GM19438 (cell line): ENCODE results near the gene PAX8.

ENCODE experiments used
- ATAC-seq: cut with Tn5 transposase; IDR thresholded peaks from one replicate; pipeline ENCODE4 v1.9.1; 2021; ENCODE audit warnings: low read depth; ENCODE audit not compliant: unreplicated experiment

The PAX8 gene

DNA sequence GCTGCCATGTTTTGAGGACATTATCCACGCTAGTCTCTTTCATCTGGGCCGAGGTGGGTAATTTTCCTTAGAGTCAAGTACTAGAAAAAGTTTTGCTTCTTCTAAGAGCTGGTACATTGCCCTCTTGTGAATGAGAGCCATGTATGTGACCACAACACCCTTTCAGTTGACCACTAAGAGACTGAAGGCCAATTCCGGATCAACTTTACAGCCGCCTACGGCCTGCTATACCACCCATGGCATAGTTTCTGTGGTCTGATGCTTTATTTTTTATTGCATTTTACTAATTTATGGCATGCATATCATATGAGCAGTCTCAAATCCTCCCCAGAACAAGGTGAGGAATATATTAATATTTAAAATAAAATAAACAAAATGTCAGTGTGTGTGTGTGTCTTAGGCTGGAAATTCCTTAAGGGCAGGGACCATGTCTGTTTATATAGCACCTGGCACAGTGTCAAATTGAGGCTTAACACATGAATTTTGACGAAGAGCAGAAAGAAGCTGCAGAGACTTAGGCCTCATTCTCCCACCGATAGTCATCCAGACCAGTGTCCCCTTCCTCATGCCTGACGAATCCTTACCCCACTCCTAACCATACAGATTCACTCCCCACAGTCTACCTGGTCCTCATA, 69.6 kb downstream of the PAX8 start:
- no peak for ATAC-seq

DNA sequence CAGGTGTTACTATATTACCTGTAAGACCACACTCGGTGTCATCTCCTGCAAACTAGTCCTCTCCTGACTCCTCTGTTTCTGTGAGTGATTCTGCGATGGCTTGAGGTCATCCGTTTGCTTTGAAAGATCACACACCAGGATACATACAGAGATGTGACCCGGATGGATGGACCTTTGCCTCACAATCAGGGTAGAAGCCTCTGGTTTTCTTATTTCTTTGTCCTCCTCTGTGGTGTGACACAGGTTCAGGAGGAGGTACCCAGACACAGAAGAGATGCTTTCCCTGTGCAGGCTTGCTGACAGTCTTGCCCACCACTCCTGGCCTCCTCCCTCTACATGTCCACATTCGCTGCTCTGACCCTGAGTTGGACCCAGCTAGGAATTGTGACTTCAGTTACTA, 70.3 kb downstream of the PAX8 start:
- ATAC-seq = no peak

GRCh38 chr2:113207021-113207420, 71.7 kb downstream of the PAX8 start:
- ATAC-seq = no peak

- ATAC-seq = no peak
Observed at GRCh38 chr2:113206251-113206650, 72.5 kb downstream of the PAX8 start.

DNA sequence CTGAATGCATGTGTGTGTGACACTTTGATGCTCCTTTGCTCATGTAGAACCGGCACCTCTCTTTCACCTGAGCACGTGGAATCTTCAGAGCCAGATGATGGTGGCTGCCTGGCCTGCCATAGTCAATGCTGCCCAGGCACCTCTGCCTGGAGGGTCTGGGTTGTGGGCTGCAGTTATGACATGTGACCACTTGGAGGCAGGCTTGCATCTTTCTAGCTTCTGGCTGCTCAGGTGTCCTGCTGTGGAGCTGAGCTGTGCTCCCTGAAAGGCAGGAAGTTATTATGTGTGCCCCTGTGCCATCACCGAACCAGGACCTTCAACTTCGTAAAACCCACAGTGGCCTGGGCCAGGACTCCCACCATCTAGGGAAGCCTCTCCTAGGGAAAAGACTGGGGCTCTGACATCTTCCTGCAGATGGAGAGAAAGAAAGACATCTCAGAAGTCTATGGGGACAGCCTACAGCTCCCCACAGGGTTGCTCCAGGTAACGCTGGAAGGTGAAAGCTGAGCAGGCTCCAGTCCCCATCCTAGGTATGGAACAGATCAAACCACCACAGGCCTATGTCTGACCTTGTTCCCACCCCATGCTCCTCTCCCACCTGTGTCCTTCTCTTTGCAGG, 74.7 kb downstream of the PAX8 start:
- peak; percentile 66 for ATAC-seq

- ATAC-seq = no peak
Observed at GRCh38 chr2:113203217-113203530, 75.5 kb downstream of the PAX8 start.

- ATAC-seq = no peak
Observed at GRCh38 chr2:113202305-113203216, 76.2 kb downstream of the PAX8 start.

- no peak for ATAC-seq
Observed at GRCh38 chr2:113201496-113202304, 77.0 kb downstream of the PAX8 start.

DNA sequence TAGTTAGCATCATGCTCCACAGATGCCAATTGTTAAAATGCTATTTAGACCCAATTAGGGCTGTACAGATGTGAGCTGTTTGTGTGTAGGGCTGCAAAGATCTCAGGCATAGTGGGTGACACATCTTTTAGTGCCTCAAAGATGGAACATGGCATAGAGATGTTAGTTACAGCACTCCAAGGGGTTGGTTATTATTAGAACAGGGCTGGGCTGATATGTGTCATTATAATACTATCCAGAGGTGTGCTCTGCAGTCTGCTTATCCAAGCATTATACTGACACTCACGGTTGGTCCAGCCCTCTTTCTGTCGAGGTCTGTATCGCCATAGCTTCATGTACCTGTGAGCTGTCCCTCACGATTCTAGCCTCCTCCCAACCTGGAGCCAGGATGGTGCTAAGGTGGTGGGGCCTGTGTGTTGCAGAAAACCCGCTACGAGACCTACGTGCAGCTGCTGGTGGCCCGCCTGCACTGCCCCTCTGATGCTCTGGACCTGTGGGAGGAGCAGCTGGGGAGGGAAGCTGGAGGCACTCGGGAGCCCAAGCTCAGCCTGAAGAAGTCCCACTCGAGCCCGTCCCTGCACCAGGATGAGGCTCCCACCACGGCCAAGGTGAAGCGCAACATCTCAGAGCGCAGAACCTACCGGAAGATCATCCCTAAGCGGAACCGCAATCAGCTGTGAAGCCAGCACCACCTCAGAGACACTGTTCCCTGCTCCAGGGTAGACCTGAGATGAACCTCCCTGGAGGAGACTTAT, 77.8 kb downstream of the PAX8 start:
- no peak for ATAC-seq

GRCh38 chr2:113200236-113200635, 78.5 kb downstream of the PAX8 start:
- ATAC-seq = no peak

- ATAC-seq = peak; percentile 86
Observed at GRCh38 chr2:113198790-113199612, 79.7 kb downstream of the PAX8 start.

GRCh38 chr2:113198048-113198789, 80.5 kb downstream of the PAX8 start:
- peak; percentile 22 for ATAC-seq

DNA sequence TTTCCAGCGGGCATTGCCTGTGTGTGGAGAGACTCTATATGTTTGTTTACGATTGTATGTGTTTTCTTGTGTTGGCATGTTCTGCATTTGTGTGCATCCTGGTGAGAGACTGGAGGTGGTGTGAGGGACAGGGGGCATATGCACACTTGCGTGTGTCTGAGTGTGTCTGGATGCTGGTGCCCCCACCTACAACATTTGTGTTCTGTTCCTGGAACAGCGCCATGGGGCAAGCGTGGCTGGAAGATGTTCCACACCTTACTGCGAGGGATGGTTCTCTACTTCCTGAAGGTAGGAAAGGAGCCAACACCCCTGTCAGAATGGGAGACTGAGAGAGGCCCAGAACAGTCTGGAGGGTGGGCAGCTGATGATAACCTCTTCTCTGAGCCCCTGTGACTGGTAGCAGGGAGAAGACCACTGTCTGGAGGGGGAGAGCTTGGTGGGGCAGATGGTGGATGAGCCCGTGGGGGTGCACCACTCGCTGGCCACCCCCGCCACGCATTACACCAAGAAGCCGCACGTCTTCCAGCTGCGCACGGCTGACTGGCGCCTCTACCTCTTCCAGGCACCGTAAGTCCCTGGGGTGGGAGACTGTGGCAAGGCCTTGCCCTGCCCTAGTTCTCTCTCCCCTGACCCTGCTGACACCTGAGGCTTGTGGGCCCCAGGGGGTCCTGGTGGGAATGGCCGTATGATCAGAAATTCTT, 81.2 kb downstream of the PAX8 start:
- no peak for ATAC-seq

DNA sequence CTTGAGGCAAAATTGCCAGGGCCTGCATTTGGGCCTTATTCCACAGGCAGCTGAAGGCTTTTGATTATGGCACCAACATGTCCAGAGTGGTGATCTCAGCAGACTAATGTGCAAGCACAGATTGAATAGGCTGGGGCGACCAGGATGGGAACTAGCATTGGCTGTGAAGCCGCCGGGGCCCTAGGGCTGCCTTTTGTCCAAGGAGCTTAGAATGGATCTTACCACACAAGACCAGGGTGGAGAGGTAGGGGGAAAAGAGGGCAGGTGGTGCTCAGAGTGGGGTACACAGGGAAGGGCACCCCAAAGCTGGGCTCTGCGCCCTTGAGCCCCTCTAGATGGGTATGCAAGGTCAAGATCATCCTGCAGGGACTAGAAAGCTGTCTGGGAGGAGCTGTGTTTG, 81.9 kb downstream of the PAX8 start:
- ATAC-seq = no peak

- ATAC-seq = no peak
Observed at GRCh38 chr2:113195923-113196501, 82.7 kb downstream of the PAX8 start.

GRCh38 chr2:113192459-113193100, 86.1 kb downstream of the PAX8 start:
- ATAC-seq = no peak

GRCh38 chr2:113190871-113191270, 87.8 kb downstream of the PAX8 start:
- no peak for ATAC-seq
